ENCODE measurements around the gene TAP2. TPM values are rescaled to one million over a fixed set of nuclear protein-coding genes. Genes with fewer than 3 reads are reported as not detected.

The TAP2 gene
- polyA plus RNA-seq, 1 of the 3 experiments (the other 2 are of a cell fraction), result 19.9 TPM

GRCh38 chr6:32847795-32848194, 9.3 kb upstream of the TAP2 start:
- WGBS (ENCODE audit: low lambda C conversion rate), result 67% methylated on average over 8 of the region's 8 CpGs
- Histone ChIP-seq H4K20me1 (ENCODE audit: insufficient read depth) (no peaks in the 10 kb centered on the region), H3F3A (replicated peaks; ENCODE audit: insufficient read depth) (peaks cover under 1% of the 10 kb centered on the region), H3K79me2 (ENCODE audit: insufficient read depth) (peaks cover 4% of the 10 kb centered on the region; the same call in 1 of the 2 replicates), H3K4me1 (ENCODE audit: control insufficient read depth in 1 of 2, insufficient read depth in 2 of 2, low read depth in 1 of 2, low read length in 1 of 2) (peaks cover 0 to 20% of the 10 kb centered on the region in 2 experiments; a peak in 1 of 4 replicates), H3K27ac (ENCODE audit: low read depth in 2 of 2, low read length in 1 of 2) (no peak overlapping the region), H3K4me3 (ENCODE audit: low read depth in 2 of 2, low read length in 1 of 2) (no peak overlapping the region), H2AFZ (ENCODE audit: low read depth) (no peak overlapping the region), H3K9me3 (no peaks in the 10 kb centered on the region), H3K4me2 (no peak overlapping the region), H3K9ac (no peak overlapping the region), H3K36me3 (replicated peaks in 1 of 2; ENCODE audit: control insufficient read depth in 1 of 2, insufficient read depth in 2 of 2, low read length in 1 of 2) (peaks cover 3 to 20% of the 10 kb centered on the region in 2 experiments), H3K9me2 (no peaks in the 10 kb centered on the region), H3K27me3 (ENCODE audit: insufficient read depth) (no peaks in the 10 kb centered on the region)
- DNase-seq, result no peak
- ChIA-PET POLR2A (no interaction called here), CTCF (interaction anchor here (1.9 kb wide), 1 partner anchor 9 kb away, joined by 7 read pairs; the partner anchor contains the start of gene TAP2)
- TF ChIP-seq RXRA (IDR thresholded peaks at IDR 0.05; ENCODE audit: borderline replicate concordance, low read depth) (no peak), TEAD4 (IDR thresholded peaks at IDR 0.05; ENCODE audit: borderline replicate concordance, insufficient read depth) (no peak), RFX5 (IDR thresholded peaks at IDR 0.05; ENCODE audit: low read length) (no peak), MAX (IDR thresholded peaks at IDR 0.05; ENCODE audit: low read depth) (no peak), JUND (IDR thresholded peaks at IDR 0.05) (no peak), MEF2A (IDR thresholded peaks at IDR 0.05; ENCODE audit: borderline replicate concordance, low read depth) (no peak), NRF1 (IDR thresholded peaks at IDR 0.05; ENCODE audit: low read depth, low read length) (no peak), EZH2phosphoT487 (IDR thresholded peaks at IDR 0.05; ENCODE audit: borderline replicate concordance, low read depth) (no peak), EP300 (IDR thresholded peaks at IDR 0.05; ENCODE audit: borderline replicate concordance in 1 of 2, low read depth in 1 of 2, low read length in 1 of 2) (no peak), SIN3A (IDR thresholded peaks at IDR 0.05; ENCODE audit: borderline replicate concordance, low read depth, low read length) (no peak), NFIC (IDR thresholded peaks at IDR 0.05; ENCODE audit: borderline replicate concordance) (no peak), GABPA (IDR thresholded peaks at IDR 0.05; ENCODE audit: low read depth) (no peak), IRF3 (IDR thresholded peaks at IDR 0.05; ENCODE audit: low read depth, low read length) (no peak), TAF1 (IDR thresholded peaks at IDR 0.05; ENCODE audit: borderline replicate concordance, low read depth, low read length) (no peak), FOXJ3 (CRISPR knock-in tag; IDR thresholded peaks at IDR 0.05) (no peak), ELF1 (IDR thresholded peaks at IDR 0.05) (no peak), RAD21 (IDR thresholded peaks at IDR 0.05; ENCODE audit: low read length) (no peak)
- TF ChIP-seq, protein P1, sequence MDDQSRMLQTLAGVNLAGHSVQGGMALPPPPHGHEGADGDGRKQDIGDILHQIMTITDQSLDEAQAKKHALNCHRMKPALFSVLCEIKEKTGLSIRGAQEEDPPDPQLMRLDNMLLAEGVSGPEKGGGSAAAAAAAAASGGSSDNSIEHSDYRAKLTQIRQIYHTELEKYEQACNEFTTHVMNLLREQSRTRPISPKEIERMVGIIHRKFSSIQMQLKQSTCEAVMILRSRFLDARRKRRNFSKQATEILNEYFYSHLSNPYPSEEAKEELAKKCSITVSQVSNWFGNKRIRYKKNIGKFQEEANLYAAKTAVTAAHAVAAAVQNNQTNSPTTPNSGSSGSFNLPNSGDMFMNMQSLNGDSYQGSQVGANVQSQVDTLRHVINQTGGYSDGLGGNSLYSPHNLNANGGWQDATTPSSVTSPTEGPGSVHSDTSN (IDR thresholded peaks at IDR 0.05), result no peak
